NCI-H524 (cell line): ENCODE results near the gene ERAP2.
A peak's percentile ranks its signal among the peaks of the same experiment; 100 is the strongest.

Experiments
- DNase-seq, 2 experiments: peaks; one replicate each; lab custom pipeline; 2025; lab: John Stamatoyannopoulos, UW

Gene ERAP2

DNA sequence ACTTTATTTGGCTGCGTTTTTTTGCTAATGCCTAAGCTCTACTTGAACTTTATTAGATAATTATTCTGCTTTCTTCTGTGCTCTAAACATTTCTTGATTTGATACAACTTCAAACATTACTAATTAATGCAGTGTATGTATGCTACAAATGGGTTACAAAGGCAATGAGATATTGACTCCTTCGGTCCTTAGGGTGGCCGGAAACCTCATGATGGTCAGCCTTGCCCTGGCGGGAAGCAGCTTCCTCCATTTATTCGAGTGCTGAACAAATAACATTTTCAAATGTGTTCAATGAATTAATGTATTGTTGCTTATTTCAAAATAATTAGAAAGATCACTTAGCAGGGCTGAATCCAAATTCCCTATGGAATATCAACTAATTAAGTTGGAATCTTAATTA, 55.7 kb downstream of the ERAP2 start:
- no peak for DNase-seq

DNA sequence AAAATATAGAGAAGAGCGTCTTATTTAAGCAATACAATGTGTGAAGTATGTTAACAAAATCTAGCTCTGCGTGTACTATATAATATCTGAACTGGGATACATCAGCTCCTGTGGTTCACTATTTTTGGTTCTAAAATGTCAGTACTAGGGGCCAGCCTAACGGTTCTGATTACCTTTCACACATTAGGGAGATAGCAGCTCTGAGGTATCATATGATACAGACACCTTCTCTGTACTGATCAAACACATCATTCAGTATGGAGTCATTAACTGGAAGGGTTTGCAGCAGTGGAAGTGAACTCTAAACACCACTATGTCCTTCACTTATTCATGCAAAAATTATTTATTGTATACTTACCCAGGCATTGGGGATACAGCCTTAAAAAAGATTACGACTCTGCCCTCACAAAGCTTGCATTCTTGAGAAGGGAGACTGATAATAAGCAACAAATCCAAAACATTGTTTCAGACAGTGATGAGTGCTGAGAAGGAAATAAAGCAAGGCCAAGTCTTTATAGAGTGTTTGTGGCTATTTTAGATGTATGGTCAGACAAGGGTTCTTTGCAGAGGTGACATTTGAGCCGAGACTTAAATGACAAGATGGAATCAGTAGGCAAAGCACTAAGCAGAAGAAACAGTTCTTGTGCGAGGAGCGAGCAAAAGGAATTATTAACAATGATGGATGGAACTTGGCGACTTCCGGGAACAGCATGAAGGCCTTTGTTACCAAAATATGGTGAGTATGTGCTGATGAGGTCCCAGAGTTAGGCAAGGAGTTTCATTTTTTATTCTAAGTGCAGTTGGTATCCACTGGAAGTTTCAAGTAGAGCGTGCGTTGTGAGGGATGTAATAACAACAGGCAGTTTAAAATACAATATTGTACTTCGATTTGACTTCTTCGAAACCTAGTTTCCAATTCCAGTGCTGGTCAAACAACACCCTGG, 57.7 kb downstream of the ERAP2 start:
- DNase-seq = peak in 1 of 2 experiments; percentile 57

- DNase-seq = peak; percentile 85 to 93
These were observed 58.6 kb downstream of the ERAP2 start for GRCh38 chr5:96934708-96935558.

DNA sequence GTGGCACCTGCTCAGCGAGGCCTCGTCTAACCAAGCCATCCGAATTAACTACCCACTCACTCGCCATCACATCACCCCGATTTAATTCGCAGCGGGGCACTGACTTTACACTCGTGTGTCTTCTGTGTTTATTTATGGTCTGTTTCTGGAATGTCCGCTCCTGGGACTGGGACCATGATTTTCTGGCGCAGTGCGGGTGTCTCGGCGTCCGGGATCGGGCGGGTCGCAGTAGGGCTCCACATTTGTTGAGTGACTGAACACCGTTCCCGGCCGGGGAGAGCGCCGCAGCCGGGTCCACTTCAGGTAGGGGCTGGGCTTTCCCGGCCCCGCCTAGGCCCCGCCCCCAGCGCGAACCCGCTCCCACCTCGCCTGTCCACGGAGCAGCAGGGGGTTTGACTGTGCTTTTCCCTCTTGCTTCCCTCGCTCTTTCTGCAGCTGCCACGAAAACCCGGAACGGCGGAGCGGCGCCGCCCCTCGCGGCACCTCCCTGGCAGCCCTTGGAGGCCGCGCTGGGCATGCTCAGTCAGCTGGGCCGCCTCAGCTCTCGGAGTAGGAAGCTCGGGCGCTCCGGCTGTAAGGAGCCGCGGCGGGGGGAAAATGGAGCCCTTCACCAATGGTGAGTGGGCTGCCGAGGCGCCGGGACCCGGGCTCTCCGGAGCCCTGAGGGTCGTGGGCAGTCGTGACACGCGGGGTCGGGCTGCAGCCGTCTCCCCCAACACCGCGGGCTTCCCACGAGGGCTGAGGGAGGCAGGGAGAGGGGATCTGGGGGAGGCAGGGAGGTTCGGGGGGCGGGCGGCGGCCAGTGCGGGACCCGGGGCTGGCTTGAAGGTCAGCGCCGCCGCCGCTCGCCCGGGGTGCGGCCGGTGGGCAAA, 59.5 kb downstream of the ERAP2 start, which contains the start of gene LNPEP:
Gene LNPEP (plus strand): TSS at position 522 of the 872 bp plus-strand sequence. CDS start 76 bp downstream, at position 598.
- DNase-seq = peak; percentile 89 to 95

DNA sequence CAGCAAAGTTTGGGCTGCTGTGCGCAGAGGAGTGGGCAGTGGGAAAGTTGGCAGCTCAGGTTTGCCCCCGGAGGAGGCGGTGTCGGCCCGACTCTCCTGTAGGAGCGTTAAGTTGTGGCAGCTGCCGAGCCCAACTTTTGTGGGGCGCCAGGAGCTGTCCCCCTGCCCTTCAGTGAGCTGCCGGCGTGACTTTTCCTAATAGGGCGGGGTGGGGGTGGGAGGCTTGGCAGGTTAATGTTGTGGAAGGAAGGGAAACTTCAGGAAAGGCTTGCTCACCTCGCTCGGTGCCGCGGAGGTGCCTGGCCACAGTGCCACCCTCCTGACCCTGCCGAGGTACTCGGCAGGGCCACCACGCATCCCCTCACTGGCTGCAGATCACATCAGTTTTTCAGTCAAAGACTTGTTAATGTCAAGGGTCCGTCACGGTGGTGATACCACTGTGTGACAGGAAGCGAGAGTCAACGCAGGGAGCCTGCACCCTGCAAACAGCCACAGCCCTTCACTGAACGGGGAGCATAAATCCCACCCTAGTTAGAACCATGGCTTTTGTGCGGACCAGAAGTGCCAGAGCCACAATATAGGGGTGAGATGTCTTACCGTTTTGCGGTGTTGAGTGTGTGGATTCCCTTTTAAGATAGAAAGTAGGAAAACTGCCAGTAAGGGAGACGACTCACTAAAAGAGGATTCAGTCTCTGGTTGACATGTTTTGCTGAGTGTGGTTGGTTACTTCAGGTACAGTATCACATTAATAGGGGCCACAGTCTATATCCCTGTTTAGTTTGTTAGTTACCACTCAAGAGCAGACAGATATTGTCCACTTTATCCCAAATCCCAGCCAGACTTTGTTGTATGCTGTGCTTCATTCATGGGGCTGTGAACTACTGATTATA, 60.4 kb downstream of the ERAP2 start:
- DNase-seq = peak in 1 of 2 experiments; percentile 36

- no peak for DNase-seq
These were observed 64.3 kb downstream of the ERAP2 start for GRCh38 chr5:96940586-96940985.

DNA sequence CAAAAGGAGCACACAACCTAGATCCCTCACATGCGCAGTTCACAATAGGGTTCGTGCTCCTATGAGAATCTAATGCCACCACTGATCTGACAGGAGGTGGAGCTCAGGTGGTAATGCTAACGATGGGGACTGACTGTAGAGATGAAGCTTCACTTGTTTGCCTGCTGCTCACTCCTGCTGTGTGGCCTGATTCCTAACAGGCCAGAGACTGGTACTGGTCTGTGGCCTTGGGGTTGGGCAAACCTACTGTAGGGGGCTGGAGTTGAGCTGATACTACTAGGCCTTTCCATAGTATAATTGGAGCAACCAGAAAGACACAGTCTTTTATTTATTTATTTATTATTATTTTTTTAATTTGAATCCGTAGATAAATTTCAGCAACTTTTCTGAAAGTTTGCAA, 64.8 kb downstream of the ERAP2 start:
- DNase-seq = no peak

DNA sequence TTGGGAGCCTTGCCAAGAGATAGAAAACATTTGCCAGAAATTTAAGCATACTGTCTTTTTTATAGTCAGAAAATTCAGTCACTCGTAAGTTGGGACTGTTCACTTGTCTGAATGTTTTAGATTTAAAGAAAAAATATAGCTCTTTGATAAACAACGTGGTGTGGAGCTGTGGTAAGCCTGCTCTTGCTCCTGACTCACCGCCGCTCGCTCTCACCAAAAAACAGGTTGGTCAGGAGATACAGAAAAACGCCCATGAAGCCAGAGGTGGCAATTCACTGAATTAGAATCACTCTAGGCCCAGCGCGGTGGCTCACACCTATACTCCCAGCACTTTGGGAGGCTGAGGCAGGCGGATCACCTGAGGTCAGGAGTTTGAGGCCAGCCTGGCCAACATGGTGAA, 65.8 kb downstream of the ERAP2 start:
- no peak for DNase-seq

- DNase-seq = no peak
These were observed 66.6 kb downstream of the ERAP2 start for GRCh38 chr5:96942911-96943310.

GRCh38 chr5:96943799-96944198, 67.5 kb downstream of the ERAP2 start:
- no peak for DNase-seq

- DNase-seq = no peak
These were observed 69.0 kb downstream of the ERAP2 start for GRCh38 chr5:96945144-96945897.

DNA sequence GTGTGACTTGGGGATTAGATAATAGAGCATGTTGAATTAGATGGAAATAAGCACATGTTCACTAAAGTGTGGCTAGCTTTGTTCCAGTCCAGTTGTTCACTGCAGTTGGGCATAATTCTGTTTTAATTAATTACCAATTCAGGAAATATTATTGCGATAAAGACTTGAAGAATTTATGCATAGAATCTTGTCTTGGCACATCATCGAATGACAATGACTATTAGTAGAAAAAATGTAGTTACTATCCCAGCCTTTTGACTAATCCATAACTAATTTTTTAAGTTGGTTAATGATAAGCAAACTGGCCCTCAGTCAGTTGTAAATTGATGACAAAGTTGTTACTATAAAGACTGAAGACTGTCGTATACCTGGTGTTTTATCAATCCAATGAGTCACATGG, 70.1 kb downstream of the ERAP2 start:
- DNase-seq = no peak

DNA sequence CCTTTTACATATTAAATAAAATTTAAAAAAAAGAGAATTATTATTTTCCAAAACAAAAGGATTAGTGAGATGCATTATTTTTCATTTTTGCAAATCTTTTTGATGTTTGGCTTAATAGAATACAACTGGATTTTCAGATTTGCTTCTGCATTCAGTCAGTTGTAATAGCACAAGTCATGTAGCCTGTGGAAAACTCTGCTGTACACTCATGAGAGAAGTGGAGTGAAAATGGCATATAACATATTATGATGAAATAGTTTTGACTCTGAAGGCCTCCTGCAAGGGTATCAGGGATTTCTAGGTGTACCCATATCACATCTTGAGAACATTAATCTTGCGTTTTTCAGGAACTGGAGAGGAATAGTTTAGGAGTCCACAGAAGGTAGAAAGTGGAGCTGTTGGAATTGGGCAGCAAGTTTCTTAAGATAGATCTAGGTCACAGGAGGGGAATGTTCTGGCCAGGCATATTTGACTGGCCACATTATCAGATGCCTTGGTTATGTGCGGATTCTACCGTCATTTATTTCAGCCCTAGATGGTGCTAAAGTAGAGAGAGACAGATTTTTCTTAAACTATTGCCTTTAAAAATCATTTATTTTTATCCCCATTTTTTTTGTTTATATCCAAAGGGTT, 75.9 kb downstream of the ERAP2 start:
- DNase-seq = no peak

DNA sequence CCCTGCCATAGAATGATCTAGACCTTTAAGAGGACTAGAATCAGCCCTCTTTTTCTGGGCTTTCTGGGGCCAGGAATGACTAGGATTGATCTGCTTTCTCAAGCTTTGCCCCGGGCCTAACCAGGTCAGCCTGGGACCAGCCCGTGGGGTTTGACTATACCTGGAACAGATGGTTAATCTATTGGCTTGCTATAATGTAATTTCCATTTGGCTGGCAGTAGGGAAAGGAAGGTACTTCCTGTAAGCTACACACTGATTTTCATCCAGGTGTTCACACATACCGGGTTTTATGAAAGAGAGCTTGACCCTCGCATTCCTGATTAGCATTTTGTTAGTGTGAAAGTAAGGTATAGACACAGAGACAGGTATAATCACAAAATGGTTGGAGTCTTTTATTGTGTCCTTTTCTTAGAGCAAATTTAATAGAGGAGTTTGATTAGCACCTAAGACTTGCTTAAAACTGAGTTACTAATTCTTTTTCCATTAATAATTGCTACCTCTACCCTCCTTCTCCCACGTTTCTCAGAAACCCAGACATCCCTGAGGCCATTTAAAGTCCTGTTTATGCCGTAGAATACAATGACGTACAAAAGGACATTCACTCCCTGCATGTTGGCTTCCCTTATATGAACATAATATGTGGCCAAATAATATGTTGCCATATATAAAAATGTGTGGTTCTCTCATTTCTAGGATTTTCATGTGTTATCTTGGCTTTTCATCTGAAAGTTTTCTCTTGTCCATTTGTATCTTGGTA, 76.9 kb downstream of the ERAP2 start:
- no peak for DNase-seq

GRCh38 chr5:96957254-96958049, 81.2 kb downstream of the ERAP2 start:
- DNase-seq = no peak

GRCh38 chr5:96958977-96959376, 82.7 kb downstream of the ERAP2 start:
- no peak for DNase-seq

GRCh38 chr5:96961053-96961452, 84.8 kb downstream of the ERAP2 start:
- DNase-seq = no peak

DNA sequence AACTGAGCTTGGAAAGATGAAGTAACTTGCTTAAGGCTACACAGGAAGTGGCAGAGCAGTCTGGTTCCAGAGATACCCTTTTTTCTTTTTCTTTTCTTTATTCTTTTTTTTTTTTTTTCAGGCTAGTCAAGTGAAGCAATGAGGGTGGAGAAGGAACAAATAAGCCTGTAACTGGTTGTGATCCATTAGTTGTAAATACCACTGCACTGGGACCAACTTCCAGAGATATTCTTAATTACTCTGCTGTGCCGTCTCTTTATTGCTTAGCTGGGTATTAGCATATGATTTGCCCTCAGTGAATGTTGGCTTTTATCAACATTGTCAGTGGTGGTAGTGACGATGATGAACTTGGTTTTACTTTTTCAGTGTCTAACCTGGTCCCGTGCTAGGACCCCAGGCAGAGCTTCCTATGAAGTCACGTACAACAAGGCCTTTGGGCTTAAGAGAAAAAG, 86.3 kb downstream of the ERAP2 start:
- DNase-seq = no peak
